ENCODE results near the gene SHOX.

SHOX gene

DNA sequence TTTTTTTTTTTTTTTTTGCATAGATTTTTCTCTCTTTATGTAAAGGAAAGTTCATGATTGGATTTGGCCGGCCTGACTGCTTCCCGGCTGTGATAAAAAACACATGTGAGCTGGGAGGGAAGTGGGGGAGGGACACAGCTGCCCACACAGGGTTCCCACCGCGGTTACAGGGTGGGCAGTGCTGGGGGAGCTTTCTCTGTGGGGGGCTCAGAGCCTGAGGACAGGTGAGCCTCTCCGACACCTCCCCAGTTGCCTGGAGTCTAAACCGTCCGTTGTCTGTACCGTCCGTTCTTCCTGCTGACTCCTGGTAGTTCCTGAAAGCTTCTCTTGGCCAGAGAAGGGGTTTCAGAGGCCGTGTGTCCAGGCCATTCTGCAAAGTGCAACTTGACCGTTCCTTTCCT is 21.8 kb downstream of the SHOX start:
- H3K36me3 ChIP-seq (ENCODE audit: insufficient read depth, low read length), result no peaks in the 10 kb centered on the region
- H3K9me3 ChIP-seq (ENCODE audit: control insufficient read depth, insufficient read depth, low read length), result no peaks in the 10 kb centered on the region
- no peaks in the 10 kb centered on the region for H3K4me1 ChIP-seq (ENCODE audit: insufficient read depth, low read length)
- H3K9ac ChIP-seq (ENCODE audit: low read depth, low read length), result no peak overlapping the region

DNA sequence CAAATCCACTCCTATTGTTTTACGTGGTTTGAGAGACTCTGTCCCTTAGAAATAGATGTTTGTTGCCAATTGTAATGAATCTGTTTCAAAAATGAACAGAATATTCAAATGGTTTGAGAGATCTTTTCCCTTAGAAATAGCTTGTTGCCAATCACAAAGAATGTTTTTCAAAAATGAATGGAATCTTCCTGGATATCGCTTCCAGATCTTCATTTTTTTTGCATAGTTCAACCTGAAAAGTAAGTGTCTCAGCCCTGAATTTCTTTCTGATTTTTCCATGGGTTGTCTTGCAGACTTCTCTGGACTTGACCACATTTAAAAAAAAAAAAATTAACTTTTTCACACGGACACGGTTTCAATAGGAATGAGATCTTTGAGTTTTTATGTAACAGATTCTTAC is 22.7 kb downstream of the SHOX start:
- Histone ChIP-seq H3K9me3 (ENCODE audit: control insufficient read depth, insufficient read depth, low read length) (no peaks in the 10 kb centered on the region), H3K4me1 (ENCODE audit: insufficient read depth, low read length) (no peaks in the 10 kb centered on the region), H3K9ac (ENCODE audit: low read depth, low read length) (no peak overlapping the region), H3K36me3 (ENCODE audit: insufficient read depth, low read length) (no peaks in the 10 kb centered on the region)

DNA sequence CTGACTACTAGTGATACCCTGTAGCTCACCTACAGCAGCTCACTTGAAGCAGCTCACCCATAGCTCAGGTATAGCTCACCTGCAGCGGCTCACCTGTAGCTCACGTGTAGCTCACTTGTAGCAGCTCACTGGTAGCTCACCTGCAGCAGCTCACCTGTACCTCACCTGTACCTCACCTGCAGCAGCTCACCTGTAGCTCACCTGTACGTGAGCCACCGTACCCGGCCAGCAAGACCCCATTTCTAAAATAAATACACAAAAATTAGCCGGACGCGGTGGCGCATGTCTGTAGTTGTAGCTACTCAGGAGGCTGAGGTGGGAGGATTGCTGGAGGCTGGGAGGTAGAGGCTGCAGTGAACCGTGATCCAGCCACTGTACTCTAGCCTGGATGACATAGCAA is 30.6 kb downstream of the SHOX start:
- H3K4me1 ChIP-seq (ENCODE audit: insufficient read depth, low read length), result no peaks in the 10 kb centered on the region
- H3K9ac ChIP-seq (ENCODE audit: low read depth, low read length), result no peak overlapping the region
- no peaks in the 10 kb centered on the region for H3K36me3 ChIP-seq (ENCODE audit: insufficient read depth, low read length)
- no peaks in the 10 kb centered on the region for H3K9me3 ChIP-seq (ENCODE audit: control insufficient read depth, insufficient read depth, low read length)

DNA sequence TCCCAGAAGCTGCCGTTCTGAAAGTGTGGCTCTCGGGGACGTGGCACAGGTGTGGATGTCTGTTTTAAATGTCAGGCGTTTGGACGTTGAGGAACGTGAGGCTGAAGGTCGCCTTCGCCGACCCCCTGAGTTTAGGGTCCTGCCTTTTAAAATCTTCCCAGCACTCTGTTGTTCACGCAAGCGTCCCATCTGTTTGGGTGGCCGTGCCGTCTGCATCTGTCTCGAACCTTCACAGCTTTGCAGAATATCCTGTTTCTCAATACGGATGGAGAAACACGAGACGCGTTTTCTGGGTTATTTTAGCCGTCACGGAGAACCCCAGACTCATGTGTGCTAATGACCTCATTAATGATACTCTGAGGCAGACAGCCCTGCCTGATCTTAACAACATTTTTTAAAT is 31.5 kb downstream of the SHOX start:
- H3K4me1 ChIP-seq (ENCODE audit: insufficient read depth, low read length), result no peaks in the 10 kb centered on the region
- no peaks in the 10 kb centered on the region for H3K36me3 ChIP-seq (ENCODE audit: insufficient read depth, low read length)
- no peak overlapping the region for H3K9ac ChIP-seq (ENCODE audit: low read depth, low read length)
- H3K9me3 ChIP-seq (ENCODE audit: control insufficient read depth, insufficient read depth, low read length), result no peaks in the 10 kb centered on the region

DNA sequence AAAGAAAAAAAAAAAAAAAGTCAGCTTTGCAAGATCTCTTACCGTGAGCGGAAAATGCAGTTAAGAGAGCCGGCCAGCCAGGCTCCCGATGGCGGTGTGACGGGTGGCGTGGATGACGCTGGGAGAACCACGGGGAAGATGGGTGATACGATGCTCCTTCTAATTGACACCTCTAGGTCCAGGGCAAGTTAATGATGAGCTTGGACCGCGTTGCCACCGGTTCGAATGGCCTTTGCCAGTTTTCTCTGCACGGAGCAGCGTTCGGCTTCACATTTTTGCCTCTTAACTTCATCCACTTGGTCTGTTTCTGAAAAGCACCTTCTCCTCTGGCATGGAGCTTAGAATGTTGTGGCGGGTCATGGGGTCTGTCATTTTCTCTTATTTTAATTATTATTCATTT is 33.2 kb downstream of the SHOX start:
- no peaks in the 10 kb centered on the region; the same call in 1 of the 2 replicates for H3K4me1 ChIP-seq (ENCODE audit: insufficient read depth, low read length)
- no peaks in the 10 kb centered on the region for H3K9me3 ChIP-seq (ENCODE audit: control insufficient read depth, insufficient read depth, low read length)
- H3K9ac ChIP-seq (ENCODE audit: low read depth, low read length), result no peak overlapping the region
- no peaks in the 10 kb centered on the region for H3K36me3 ChIP-seq (ENCODE audit: insufficient read depth, low read length)

DNA sequence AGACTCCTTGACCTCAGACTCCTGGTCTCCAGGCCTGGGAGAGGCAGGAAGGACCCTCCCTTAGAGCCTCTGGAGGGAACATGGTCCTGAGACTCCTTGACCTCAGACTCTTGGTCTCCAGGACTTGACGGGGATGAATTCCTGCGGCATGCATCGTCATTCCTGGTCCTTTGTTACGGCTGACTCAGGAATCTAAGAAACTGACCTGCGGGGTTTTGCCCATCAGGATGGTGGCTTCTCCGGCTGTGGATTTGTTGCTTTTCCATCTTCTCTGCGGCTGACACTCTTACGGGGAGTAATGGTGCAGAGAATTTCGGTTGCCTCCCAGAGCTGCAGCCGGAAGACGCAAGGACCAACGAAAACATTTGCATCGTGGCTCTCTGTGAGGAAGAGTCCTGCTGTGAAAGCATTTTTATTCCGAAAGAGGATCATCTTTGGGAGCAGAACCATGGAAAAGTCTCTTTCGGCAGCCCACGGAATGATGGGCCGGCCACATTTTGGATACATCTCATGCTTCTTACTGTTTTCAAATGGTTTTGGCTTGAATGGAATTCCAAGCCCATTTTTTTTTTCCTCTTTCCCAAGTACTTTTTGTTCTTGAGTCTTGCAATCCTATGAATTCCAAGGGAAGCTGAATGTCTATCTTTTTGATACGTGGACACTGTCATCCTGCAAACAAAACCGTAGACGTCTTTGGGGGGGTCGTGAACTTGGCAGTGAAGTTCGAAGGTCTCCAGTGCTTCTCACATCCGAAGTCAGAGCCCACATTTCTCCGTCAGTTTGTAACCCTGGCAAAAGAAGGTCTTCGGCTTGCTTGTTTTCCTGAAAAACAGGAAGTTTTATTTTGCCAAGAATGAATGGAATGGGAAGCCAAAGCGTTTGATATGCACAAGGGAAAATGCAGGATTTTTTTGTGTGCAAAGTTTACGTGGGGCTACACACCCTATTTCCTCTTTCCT is 36.5 kb downstream of the SHOX start:
- H3K36me3 ChIP-seq (ENCODE audit: insufficient read depth, low read length), result no peaks in the 10 kb centered on the region

DNA sequence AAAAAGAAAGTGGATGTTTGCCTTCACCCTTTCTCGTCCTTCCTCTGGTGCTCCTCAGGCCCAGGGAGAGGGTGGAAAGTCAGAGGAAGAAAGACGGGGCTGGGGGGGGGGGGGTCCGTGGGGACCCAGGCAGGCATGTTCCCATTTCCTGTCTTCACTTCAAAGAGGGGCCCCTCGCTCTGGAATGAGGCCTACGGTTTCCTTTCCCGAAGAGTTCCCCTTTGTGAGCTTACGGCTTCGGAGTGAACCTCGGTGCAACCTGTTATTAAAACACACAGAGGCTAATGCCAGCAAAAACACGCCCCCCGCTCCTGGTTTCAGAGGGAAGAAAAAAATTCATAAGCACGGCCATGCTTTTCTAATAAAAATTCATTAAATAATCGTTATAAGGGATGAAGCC is 40.1 kb downstream of the SHOX start:
- no peaks in the 10 kb centered on the region for H3K36me3 ChIP-seq (ENCODE audit: insufficient read depth, low read length)
- H3K9me3 ChIP-seq (ENCODE audit: control insufficient read depth, insufficient read depth, low read length), result no peaks in the 10 kb centered on the region
- H3K4me1 ChIP-seq (ENCODE audit: insufficient read depth, low read length), result peaks cover 3% of the 10 kb centered on the region; the same call in 1 of the 2 replicates
- H3K9ac ChIP-seq (ENCODE audit: low read depth, low read length), result no peak overlapping the region

More for the DNA sequence above, 36.5 kb downstream of the SHOX start:
- no peak overlapping the region for H3K9ac ChIP-seq (ENCODE audit: low read depth, low read length)
- peaks cover 3% of the 10 kb centered on the region; the same call in 1 of the 2 replicates for H3K4me1 ChIP-seq (ENCODE audit: insufficient read depth, low read length)
- H3K9me3 ChIP-seq (ENCODE audit: control insufficient read depth, insufficient read depth, low read length), result no peaks in the 10 kb centered on the region

DNA sequence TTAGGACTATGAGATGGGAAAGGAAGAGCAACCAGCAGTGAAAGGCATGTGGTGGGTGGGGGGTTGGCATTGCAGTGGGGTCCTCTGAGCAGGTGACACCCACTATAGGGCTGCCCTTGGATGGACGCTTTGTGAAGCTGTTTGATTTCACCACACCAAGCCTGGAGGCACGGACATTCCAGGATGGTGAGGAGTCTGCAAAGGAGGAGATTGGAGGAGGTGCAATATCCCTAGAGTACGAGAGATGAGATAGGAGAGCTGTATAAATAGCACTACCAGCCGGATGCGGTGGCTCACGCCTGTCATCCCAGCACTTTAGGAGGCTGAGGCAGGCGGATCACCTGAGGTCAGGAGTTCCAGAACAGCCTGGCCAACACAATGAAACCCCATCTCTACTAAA is 42.3 kb downstream of the SHOX start:
- Histone ChIP-seq H3K9me3 (ENCODE audit: control insufficient read depth, insufficient read depth, low read length) (no peaks in the 10 kb centered on the region), H3K4me1 (ENCODE audit: insufficient read depth, low read length) (peaks cover 3% of the 10 kb centered on the region; the same call in 1 of the 2 replicates), H3K9ac (ENCODE audit: low read depth, low read length) (no peak overlapping the region)

DNA sequence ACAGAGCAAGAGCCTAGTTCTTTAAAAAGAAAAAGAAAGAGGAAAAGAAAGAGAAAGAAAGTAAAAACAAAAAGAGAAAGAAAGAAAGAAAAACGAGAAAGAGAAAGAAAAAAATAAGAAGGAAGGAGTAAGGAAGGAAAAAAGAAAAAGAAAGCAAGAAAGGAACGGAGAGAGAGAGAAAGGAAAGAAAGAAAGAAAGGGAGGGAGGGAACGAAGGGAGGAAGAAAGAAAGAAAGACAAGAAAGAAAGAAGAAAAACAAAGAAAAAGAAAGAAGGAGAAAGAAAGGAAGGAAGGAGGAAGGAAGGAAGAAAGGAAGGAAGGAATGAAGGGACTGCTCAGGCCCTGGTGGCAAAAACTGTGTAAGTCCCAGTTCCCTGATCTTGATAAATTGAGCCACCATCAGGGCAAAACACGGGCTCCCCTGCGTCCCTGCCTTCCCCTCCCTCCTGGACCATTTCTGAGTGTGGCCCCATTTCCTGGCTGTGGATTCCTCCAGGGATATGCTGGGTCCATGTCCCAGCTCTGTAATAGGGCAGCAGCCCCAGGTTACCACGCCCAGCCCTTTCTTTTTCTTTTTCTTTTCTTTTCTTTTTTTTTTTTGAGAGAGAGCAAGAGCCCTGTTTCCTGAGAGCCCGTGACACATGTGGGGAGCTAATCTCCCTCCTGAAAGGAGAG is 44.8 kb downstream of the SHOX start:
- Histone ChIP-seq H3K4me1 (ENCODE audit: insufficient read depth, low read length) (peaks cover 3% of the 10 kb centered on the region; the same call in 1 of the 2 replicates), H3K9ac (ENCODE audit: low read depth, low read length) (peak overlapping the region; percentile 17), H3K36me3 (ENCODE audit: insufficient read depth, low read length) (no peaks in the 10 kb centered on the region), H3K9me3 (ENCODE audit: control insufficient read depth, insufficient read depth, low read length) (no peaks in the 10 kb centered on the region)

More for the DNA sequence above, 42.3 kb downstream of the SHOX start:
- H3K36me3 ChIP-seq (ENCODE audit: insufficient read depth, low read length), result no peaks in the 10 kb centered on the region

DNA sequence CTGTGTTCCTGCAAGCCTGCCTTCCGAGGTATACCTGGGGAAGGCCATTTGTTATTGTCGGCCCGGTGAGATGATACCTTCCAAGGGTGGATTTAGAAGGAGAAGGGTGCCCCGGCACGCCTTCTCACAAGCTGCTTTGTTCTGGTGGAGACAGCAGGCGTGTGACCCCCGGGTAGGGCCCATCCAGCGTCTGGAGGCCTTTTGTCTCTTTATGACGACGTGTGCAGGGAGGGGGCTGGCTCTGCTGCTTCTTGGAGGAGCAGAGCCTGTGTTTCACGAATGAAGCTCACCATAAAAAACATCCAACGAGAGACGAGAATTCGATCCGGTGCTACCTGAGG is 45.3 kb downstream of the SHOX start:
- Histone ChIP-seq H3K36me3 (ENCODE audit: insufficient read depth, low read length) (no peaks in the 10 kb centered on the region), H3K9me3 (ENCODE audit: control insufficient read depth, insufficient read depth, low read length) (no peaks in the 10 kb centered on the region), H3K4me1 (ENCODE audit: insufficient read depth, low read length) (peaks cover under 1% of the 10 kb centered on the region; the same call in 1 of the 2 replicates), H3K9ac (ENCODE audit: low read depth, low read length) (peak overlapping the region; percentile 17)

DNA sequence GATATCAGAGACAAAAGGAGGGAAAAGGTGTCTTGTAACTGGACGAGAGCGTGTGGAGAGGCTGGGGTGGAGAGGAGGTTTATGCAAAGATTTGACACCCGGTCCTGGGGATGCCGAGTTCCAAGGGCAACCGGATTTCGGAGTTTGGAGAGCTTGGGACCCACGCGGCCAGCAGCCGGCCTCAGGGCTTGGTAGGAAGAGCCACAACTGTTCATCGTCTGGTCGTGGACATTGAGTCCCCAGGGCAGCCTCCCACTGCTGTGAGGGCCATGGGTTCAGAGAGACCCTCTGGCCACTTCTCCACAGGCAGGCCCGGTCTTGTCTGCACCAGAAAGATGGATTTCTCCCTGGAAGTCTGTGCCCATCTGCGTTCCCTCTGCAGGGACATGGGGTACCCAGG is 46.8 kb downstream of the SHOX start:
- Histone ChIP-seq H3K9ac (ENCODE audit: low read depth, low read length) (no peak overlapping the region), H3K36me3 (ENCODE audit: insufficient read depth, low read length) (no peaks in the 10 kb centered on the region), H3K9me3 (ENCODE audit: control insufficient read depth, insufficient read depth, low read length) (no peaks in the 10 kb centered on the region), H3K4me1 (ENCODE audit: insufficient read depth, low read length) (no peaks in the 10 kb centered on the region)

DNA sequence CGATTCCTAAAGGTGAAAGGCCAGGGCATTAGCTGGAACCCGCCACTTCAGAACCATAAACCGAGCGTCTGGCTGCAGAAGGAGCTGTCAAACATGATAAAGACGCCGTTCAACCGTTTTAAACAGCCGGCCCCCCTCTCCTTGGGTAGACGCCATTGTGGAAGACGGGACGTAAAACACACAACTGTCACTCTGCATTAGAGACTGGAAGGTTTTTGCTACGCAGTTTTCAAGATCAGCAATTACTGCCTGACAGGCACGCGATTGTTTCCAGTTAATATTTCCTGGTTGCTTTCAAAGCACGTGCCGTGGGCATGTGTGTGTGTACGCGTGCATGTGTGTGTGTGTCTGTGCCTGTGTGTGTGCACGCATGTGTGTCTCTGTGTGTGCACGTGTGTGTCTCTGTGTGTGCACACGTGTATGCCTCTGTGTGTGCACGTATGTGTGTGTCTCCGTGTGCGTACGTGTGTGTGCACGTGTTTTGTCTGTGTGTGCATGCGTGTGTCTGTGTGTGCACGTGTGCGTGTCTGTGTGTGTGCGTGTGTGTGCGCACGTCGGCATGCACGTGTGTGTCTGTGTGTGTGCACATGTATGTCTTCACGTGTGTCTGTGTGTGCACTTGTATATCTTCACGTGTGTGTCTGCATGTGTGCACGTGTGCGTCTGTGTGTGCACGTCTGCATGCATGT is 48.8 kb downstream of the SHOX start:
- Histone ChIP-seq H3K9me3 (ENCODE audit: control insufficient read depth, insufficient read depth, low read length) (no peaks in the 10 kb centered on the region), H3K4me1 (ENCODE audit: insufficient read depth, low read length) (peaks cover 6% of the 10 kb centered on the region), H3K9ac (ENCODE audit: low read depth, low read length) (no peak overlapping the region), H3K36me3 (ENCODE audit: insufficient read depth, low read length) (no peaks in the 10 kb centered on the region)

DNA sequence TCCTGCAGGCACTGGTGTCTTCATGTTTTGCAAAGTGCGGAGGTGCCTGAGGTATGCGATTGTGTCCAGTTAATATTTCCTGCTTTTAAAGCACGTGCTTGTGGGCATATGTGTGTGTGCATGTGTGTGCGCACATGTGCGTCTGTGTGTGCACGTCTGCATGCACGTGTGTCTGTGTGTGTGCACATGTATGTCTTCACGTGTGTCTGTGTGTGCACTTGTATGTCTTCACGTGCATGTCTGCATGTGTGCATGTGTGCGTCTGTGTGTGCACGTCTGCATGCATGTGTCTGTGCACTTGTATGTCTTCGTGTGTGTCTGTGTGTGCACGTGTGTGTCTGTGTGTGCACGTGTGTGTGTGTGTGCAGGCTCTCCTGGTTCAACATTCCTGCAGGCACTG is 49.5 kb downstream of the SHOX start:
- H3K9ac ChIP-seq (ENCODE audit: low read depth, low read length), result no peak overlapping the region
- no peaks in the 10 kb centered on the region for H3K36me3 ChIP-seq (ENCODE audit: insufficient read depth, low read length)
- H3K9me3 ChIP-seq (ENCODE audit: control insufficient read depth, insufficient read depth, low read length), result no peaks in the 10 kb centered on the region
- H3K4me1 ChIP-seq (ENCODE audit: insufficient read depth, low read length), result peaks cover 9% of the 10 kb centered on the region

DNA sequence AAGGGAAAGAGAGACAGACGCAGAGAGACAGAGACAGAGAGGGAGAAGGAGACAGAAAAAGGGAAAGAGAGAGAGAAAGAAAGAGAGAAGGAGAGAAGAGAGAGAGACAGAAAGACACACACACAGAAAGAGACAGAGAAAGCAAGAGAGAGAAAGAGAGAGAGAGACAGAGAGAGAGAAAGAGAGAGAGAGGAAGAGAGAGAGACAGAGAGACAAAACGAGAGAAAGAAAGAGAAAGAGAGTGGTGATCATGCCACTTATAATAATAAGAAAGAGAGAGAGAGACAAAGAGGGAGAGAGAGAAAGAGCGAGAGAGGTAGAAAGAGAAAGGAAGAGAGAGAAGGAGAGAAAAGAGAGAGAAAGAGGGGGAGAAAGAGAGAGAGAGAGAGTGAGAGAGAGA is 51.4 kb downstream of the SHOX start:
- Histone ChIP-seq H3K9me3 (ENCODE audit: control insufficient read depth, insufficient read depth, low read length) (no peaks in the 10 kb centered on the region), H3K4me1 (ENCODE audit: insufficient read depth, low read length) (peaks cover 9% of the 10 kb centered on the region), H3K36me3 (ENCODE audit: insufficient read depth, low read length) (no peaks in the 10 kb centered on the region), H3K9ac (ENCODE audit: low read depth, low read length) (no peak overlapping the region)
